Measurements from ENCODE around the gene CHERP. TPM values are rescaled to one million over a fixed set of nuclear protein-coding genes. Genes with fewer than 3 reads are reported as not detected.

CHERP gene
- total RNA-seq, 1 donor from 2014 or later = 76.4 TPM

DNA sequence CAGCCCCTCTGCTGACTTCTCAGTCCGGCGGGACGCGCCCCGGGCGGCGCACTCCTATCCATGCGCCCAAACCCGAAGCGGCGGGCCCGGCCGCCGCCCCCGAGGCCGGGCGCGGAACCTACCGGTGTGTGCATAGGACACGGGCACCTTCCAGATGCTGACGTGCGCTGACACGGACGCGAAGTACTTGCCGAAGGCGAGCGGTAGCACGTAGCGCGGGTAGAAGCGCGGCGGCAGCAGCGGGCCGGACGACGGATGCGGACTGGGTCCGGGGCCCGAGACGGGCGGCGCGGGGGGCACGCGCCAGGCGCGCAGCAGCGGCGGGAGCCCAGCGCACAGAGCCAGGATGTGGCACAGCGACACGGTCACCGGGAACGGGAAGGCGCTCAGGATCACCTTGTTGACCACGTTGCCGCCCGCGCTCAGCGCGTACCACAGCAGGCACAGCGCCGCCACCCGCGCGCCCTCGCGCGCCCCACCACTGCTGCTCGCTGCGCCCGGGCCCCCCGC, 29.6 kb upstream of the CHERP start:
- peak overlapping the region; percentile 75 for H3K4me3 Mint-ChIP-seq (ENCODE audit: low read depth)
- TF ChIP-seq, protein P1, sequence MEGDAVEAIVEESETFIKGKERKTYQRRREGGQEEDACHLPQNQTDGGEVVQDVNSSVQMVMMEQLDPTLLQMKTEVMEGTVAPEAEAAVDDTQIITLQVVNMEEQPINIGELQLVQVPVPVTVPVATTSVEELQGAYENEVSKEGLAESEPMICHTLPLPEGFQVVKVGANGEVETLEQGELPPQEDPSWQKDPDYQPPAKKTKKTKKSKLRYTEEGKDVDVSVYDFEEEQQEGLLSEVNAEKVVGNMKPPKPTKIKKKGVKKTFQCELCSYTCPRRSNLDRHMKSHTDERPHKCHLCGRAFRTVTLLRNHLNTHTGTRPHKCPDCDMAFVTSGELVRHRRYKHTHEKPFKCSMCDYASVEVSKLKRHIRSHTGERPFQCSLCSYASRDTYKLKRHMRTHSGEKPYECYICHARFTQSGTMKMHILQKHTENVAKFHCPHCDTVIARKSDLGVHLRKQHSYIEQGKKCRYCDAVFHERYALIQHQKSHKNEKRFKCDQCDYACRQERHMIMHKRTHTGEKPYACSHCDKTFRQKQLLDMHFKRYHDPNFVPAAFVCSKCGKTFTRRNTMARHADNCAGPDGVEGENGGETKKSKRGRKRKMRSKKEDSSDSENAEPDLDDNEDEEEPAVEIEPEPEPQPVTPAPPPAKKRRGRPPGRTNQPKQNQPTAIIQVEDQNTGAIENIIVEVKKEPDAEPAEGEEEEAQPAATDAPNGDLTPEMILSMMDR (IDR thresholded peaks at IDR 0.05; ENCODE audit: unreplicated experiment) = no peak
- H3K36me3 Mint-ChIP-seq (ENCODE audit: insufficient read depth) = peaks cover 6% of the 10 kb centered on the region
- no peaks in the 10 kb centered on the region for H3K9me3 Mint-ChIP-seq (ENCODE audit: low read depth)
- no peak for DNase-seq (ENCODE audit: low spot score, unreplicated experiment)
- H3K4me1 Mint-ChIP-seq (ENCODE audit: low read depth) = peaks cover 15% of the 10 kb centered on the region
- H3K27ac Mint-ChIP-seq = peak overlapping the region; percentile 83
- H3K27me3 Mint-ChIP-seq = no peaks in the 10 kb centered on the region

DNA sequence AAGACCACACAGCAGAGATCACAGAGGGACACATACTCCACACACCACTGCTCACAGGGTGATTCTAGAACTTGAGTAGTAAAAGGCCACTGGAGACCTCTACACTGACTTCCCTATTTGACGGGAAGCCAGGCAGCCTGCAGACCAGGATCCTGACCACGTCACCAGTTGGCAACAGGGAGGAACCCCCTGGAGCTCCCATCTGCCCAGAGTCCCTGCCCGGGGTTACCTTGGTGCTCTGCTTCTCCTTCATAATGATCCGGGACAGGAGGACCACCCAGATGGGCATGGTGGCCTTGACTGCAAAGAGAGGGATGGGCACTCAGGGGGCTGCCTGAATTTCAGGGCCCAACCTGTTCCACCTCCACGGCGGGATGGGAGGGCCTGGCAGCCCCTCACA, 29.0 kb upstream of the CHERP start:
- Mint-ChIP-seq H3K4me3 (ENCODE audit: low read depth) (peak overlapping the region; percentile 75), H3K27ac (peak overlapping the region; percentile 83)

DNA sequence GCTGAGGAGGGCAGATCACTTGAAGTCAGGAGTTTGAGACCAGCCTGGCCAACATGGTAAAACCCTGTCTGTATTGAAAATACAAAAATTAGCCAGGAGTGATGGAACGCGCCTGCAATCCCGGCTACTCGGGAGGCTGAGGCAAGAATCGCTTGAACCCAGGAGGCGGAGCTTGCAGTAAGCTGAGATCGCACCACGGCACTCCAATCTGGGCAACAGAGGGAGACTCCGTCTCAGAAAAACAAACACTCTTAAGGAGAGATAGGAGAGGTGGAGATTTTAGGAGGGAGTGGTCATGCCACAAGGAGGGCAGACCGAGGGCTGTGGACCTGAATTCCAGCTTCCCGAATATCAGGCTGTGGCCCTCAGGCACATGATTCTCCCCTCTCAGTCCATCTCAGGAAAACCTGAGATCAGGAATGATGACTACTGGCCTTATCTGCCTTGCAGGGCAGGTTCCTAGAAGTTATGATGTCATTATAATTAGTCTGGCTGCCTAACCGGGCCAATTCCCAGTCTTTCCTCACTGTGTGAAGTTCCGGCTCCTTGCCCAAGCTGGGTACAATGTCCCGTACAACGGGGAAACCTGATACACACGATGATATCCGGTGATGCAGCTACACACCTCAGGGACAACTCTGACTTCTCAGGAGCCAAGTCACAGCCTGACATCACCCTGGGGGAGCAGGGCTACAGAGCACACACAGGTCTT, 27.5 kb upstream of the CHERP start:
- peaks cover 20% of the 10 kb centered on the region for H3K4me1 Mint-ChIP-seq (ENCODE audit: low read depth)
- H3K27me3 Mint-ChIP-seq = no peaks in the 10 kb centered on the region
- H3K27ac Mint-ChIP-seq = peak overlapping the region; percentile 27
- no peak for DNase-seq (ENCODE audit: low spot score, unreplicated experiment)
- peak overlapping the region; percentile 29 for H3K4me3 Mint-ChIP-seq (ENCODE audit: low read depth)
- TF ChIP-seq, protein P1 (IDR thresholded peaks at IDR 0.05; ENCODE audit: unreplicated experiment) = no peak
- H3K36me3 Mint-ChIP-seq (ENCODE audit: insufficient read depth) = peaks cover 18% of the 10 kb centered on the region
- H3K9me3 Mint-ChIP-seq (ENCODE audit: low read depth) = peaks cover 5% of the 10 kb centered on the region

More for the DNA sequence above, 29.0 kb upstream of the CHERP start:
- no peak for DNase-seq (ENCODE audit: low spot score, unreplicated experiment)
- Mint-ChIP-seq H3K9me3 (ENCODE audit: low read depth) (peaks cover 4% of the 10 kb centered on the region), H3K4me1 (ENCODE audit: low read depth) (peaks cover 15% of the 10 kb centered on the region), H3K27me3 (no peaks in the 10 kb centered on the region), H3K36me3 (ENCODE audit: insufficient read depth) (peaks cover 12% of the 10 kb centered on the region)
- TF ChIP-seq, protein P1 (IDR thresholded peaks at IDR 0.05; ENCODE audit: unreplicated experiment) = no peak

DNA sequence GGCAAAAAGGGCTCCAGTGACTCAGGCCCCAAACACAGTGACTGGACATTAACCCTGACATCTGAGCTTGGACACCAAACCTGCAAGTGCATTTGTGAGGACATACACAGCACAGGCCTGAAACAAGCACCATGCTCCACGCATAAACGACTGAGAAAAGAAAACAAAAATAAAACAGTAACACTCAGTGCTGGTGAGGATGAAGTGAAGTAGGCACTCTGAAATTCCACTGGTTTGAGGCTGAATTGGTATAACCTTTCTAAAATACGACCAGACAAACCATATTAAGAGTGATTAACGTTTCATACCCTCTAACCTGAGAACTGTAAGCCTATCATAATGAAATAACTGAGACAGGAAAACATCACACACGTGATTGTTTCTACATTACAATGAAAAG, 24.5 kb upstream of the CHERP start:
- no peaks in the 10 kb centered on the region for H3K27me3 Mint-ChIP-seq
- no peak for DNase-seq (ENCODE audit: low spot score, unreplicated experiment)
- H3K4me3 Mint-ChIP-seq (ENCODE audit: low read depth) = no peak overlapping the region
- peaks cover 19% of the 10 kb centered on the region for H3K4me1 Mint-ChIP-seq (ENCODE audit: low read depth)
- TF ChIP-seq, protein P1 (IDR thresholded peaks at IDR 0.05; ENCODE audit: unreplicated experiment) = no peak
- H3K9me3 Mint-ChIP-seq (ENCODE audit: low read depth) = peaks cover 5% of the 10 kb centered on the region
- peaks cover 28% of the 10 kb centered on the region for H3K36me3 Mint-ChIP-seq (ENCODE audit: insufficient read depth)
- H3K27ac Mint-ChIP-seq = peak overlapping the region; percentile 21

DNA sequence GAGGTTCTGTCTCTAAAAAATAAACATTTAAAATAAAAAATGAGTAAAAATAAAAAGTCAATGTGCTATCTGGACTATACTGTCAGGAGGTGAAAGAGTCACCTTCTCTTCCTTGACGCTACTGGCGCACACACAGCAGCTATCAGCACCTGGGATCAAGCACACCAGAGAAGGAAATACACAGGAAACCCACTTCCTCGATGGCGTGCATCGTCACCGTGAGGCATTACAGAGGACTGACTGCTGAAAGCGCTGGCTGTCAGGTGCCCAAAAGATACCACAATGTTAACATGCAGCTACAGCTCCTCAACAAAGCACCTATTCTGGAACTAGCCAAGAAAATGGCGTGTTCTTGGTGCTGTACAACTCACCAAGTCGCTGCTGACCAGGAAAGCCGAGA, 23.9 kb upstream of the CHERP start:
- H3K27ac Mint-ChIP-seq = no peak overlapping the region
- DNase-seq (ENCODE audit: low spot score, unreplicated experiment) = no peak
- H3K4me1 Mint-ChIP-seq (ENCODE audit: low read depth) = peaks cover 15% of the 10 kb centered on the region
- no peak overlapping the region for H3K4me3 Mint-ChIP-seq (ENCODE audit: low read depth)
- peaks cover 29% of the 10 kb centered on the region for H3K36me3 Mint-ChIP-seq (ENCODE audit: insufficient read depth)
- TF ChIP-seq, protein P1 (IDR thresholded peaks at IDR 0.05; ENCODE audit: unreplicated experiment) = no peak
- no peaks in the 10 kb centered on the region for H3K27me3 Mint-ChIP-seq
- H3K9me3 Mint-ChIP-seq (ENCODE audit: low read depth) = peaks cover 5% of the 10 kb centered on the region

Data from progenitor cell of endocrine pancreas (in vitro differentiated cells).